Skeletal muscle satellite cell (primary cell): Measurements from ENCODE around the gene CEP350.
"Not testable (repeated sequence)": the region's sequence is repeated elsewhere in the genome, so short reads cannot be mapped to it uniquely, and the experiment has no call there.

ENCODE experiments used
- H3K27me3 ChIP-seq: 2 replicates; pipeline ENCODE4 v1.7.0; 2013; ENCODE audit warnings: low read length; ENCODE audit not compliant: control insufficient read depth, insufficient read depth
- H3K36me3 ChIP-seq: 2 replicates; pipeline ENCODE4 v1.7.0; 2013; ENCODE audit warnings: mild to moderate bottlenecking, control low read depth, low read length; ENCODE audit not compliant: insufficient read depth
- H3K4me1 ChIP-seq: 2 replicates; pipeline ENCODE4 v1.7.0; 2013; ENCODE audit warnings: low read length; ENCODE audit not compliant: control insufficient read depth, insufficient read depth
- H3K4me2 ChIP-seq: 2 replicates; pipeline ENCODE4 v1.7.0; 2013; ENCODE audit warnings: mild to moderate bottlenecking, low read length
- H3K4me3 ChIP-seq: 2 replicates; pipeline ENCODE4 v1.7.0; 2013; ENCODE audit warnings: low read length
- H3K9ac ChIP-seq: 2 replicates; pipeline ENCODE4 v1.7.0; 2013; ENCODE audit warnings: mild to moderate bottlenecking, low read depth, low read length, moderate library complexity
- H3K9me3 ChIP-seq: replicated peaks from 2 replicates; pipeline ENCODE4 v1.7.0; 2013; ENCODE audit warnings: mild to moderate bottlenecking, control low read depth, low read length

CEP350 gene

DNA sequence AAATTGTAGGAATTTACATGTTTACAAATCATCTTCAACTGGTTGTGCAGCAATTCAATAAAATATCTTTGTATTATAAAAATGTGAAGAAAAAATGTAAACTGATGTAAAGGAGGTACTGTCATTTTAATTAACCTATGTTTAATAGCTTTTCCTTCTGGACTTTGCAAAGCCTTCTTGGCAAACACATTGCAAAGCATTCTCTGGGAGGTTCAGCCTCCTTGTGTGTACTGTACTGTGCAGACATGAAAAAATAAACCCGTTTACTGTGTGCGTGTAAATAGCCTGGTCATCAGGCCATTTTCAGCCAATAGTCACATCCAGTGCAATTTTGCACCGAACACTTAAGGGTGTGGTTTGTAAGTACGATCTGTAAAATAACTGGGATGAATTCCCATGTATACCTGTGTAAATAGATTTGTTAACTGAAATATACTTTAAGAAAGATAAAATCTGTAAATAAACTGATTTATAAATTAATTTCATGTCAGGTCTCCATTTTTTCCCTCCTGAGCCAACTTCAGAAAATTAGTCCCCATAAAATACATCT lies 159.9 kb downstream of the CEP350 start:
- H3K4me2 ChIP-seq = no peak overlapping the region
- H3K27me3 ChIP-seq = no peaks in the 10 kb centered on the region
- peaks cover 5% of the 10 kb centered on the region for H3K9me3 ChIP-seq
- peaks cover 34% of the 10 kb centered on the region for H3K36me3 ChIP-seq
- H3K4me1 ChIP-seq = peaks cover 14% of the 10 kb centered on the region
- no peak overlapping the region for H3K4me3 ChIP-seq
- H3K9ac ChIP-seq = no peak overlapping the region

GRCh38 chr1:180116964-180117763 lies 162.6 kb downstream of the CEP350 start:
- Histone ChIP-seq H3K4me3 (peak overlapping the region; percentile 4), H3K4me2 (peak overlapping the region; percentile 41), H3K4me1 (peaks cover 14% of the 10 kb centered on the region), H3K9me3 (peaks cover 5% of the 10 kb centered on the region), H3K27me3 (no peaks in the 10 kb centered on the region), H3K9ac (no peak overlapping the region), H3K36me3 (peaks cover 18% of the 10 kb centered on the region)

GRCh38 chr1:180117764-180118116 lies 163.1 kb downstream of the CEP350 start:
- Histone ChIP-seq H3K9me3 (peaks cover 5% of the 10 kb centered on the region), H3K27me3 (no peaks in the 10 kb centered on the region), H3K4me3 (peak overlapping the region; percentile 4), H3K4me2 (peak overlapping the region; percentile 48), H3K36me3 (peaks cover 13% of the 10 kb centered on the region), H3K9ac (no peak overlapping the region), H3K4me1 (peaks cover 14% of the 10 kb centered on the region)

- Histone ChIP-seq H3K36me3 (peaks cover 12% of the 10 kb centered on the region), H3K9me3 (peaks cover 5% of the 10 kb centered on the region), H3K9ac (no peak overlapping the region), H3K4me1 (peaks cover 14% of the 10 kb centered on the region), H3K4me2 (no peak overlapping the region), H3K27me3 (no peaks in the 10 kb centered on the region), H3K4me3 (no peak overlapping the region)
These were observed 165.2 kb downstream of the CEP350 start for GRCh38 chr1:180119837-180120236.

GRCh38 chr1:180123463-180123936 lies 168.9 kb downstream of the CEP350 start:
- H3K4me3 ChIP-seq = no peak overlapping the region
- H3K9ac ChIP-seq = no peak overlapping the region
- H3K4me1 ChIP-seq = no peaks in the 10 kb centered on the region
- H3K27me3 ChIP-seq = no peaks in the 10 kb centered on the region
- H3K36me3 ChIP-seq = no peaks in the 10 kb centered on the region
- no peak overlapping the region for H3K4me2 ChIP-seq
- no peaks in the 10 kb centered on the region for H3K9me3 ChIP-seq

GRCh38 chr1:180130651-180131050 lies 176.0 kb downstream of the CEP350 start:
- Histone ChIP-seq H3K4me2 (no peak overlapping the region), H3K9me3 (no peaks in the 10 kb centered on the region), H3K9ac (no peak overlapping the region), H3K27me3 (no peaks in the 10 kb centered on the region), H3K4me1 (peaks cover 16% of the 10 kb centered on the region), H3K36me3 (no peaks in the 10 kb centered on the region), H3K4me3 (no peak overlapping the region)

- H3K4me1 ChIP-seq = peaks cover 20% of the 10 kb centered on the region
- peak overlapping the region; percentile 28 for H3K4me2 ChIP-seq
- no peak overlapping the region for H3K9ac ChIP-seq
- no peaks in the 10 kb centered on the region for H3K36me3 ChIP-seq
- H3K9me3 ChIP-seq = no peaks in the 10 kb centered on the region
- H3K27me3 ChIP-seq = no peaks in the 10 kb centered on the region
- H3K4me3 ChIP-seq = no peak overlapping the region
These were observed 176.9 kb downstream of the CEP350 start for GRCh38 chr1:180131510-180131909.

DNA sequence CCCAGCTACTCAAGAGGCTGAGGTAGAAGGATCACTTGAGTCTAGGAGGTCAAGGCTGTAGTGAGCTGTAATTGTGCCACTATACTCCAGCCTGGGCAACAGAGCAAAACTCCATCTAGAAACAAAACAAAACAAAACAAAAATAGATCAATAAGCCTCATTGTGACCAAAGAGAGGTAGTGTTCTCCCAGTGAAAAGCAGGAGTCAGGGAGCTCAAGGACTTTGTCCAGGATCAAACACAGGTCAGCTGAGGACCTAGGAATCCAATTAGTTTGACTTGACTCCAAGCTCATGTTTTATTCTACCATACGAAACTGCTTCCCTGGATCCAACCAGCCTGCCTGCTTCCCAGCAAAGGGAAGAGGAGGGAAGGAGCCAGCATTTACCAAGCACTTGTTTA lies 178.6 kb downstream of the CEP350 start:
- Histone ChIP-seq H3K4me3 (no peak overlapping the region), H3K4me1 (peaks cover 22% of the 10 kb centered on the region), H3K9me3 (no peaks in the 10 kb centered on the region), H3K4me2 (no peak overlapping the region), H3K27me3 (no peaks in the 10 kb centered on the region), H3K36me3 (no peaks in the 10 kb centered on the region), H3K9ac (no peak overlapping the region)

GRCh38 chr1:180133688-180134087 lies 179.1 kb downstream of the CEP350 start:
- not testable (repeated sequence) for H3K9ac ChIP-seq, H3K9me3 ChIP-seq, H3K4me3 ChIP-seq, H3K27me3 ChIP-seq, H3K4me2 ChIP-seq, H3K36me3 ChIP-seq
- H3K4me1 ChIP-seq = peaks cover 22% of the 10 kb centered on the region

DNA sequence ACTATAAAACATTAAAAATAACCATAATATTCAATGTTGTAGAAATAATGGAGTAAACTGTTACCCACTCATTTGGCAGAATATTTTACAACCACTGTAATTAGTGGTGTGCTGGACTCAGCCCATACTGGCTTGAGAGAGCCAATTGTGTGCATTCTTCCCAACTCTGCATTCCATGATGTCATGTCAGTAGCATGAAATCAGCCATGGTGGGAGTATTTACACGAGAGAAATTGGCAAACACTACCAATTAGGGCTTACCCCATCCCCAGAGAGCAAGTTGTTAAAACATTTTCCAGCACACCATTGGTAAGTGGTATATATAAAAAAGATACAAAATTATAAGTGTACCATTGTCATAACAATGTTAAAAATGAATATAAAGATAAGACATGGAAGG lies 180.9 kb downstream of the CEP350 start:
- Histone ChIP-seq H3K4me1 (peaks cover 22% of the 10 kb centered on the region), H3K9me3 (no peaks in the 10 kb centered on the region), H3K27me3 (no peaks in the 10 kb centered on the region), H3K4me3 (no peak overlapping the region), H3K4me2 (no peak overlapping the region), H3K36me3 (no peaks in the 10 kb centered on the region), H3K9ac (no peak overlapping the region)

- Histone ChIP-seq H3K4me3 (no peak overlapping the region), H3K27me3 (no peaks in the 10 kb centered on the region), H3K4me2 (no peak overlapping the region), H3K9me3 (no peaks in the 10 kb centered on the region), H3K36me3 (no peaks in the 10 kb centered on the region), H3K4me1 (peaks cover 16% of the 10 kb centered on the region), H3K9ac (no peak overlapping the region)
These were observed 181.8 kb downstream of the CEP350 start for GRCh38 chr1:180136331-180136967.
